GM12865 (cell line): ENCODE data around the gene CDH15.

Source experiments
- DNase-seq: peaks from one replicate; pipeline ENCODE4 v3.0.0; 2010; ENCODE audit warnings: low read depth
- H3K4me3 ChIP-seq: 2 replicates; pipeline ENCODE4 v1.5.1; 2011; ENCODE audit warnings: mild to moderate bottlenecking, low read depth, low read length, control low read depth
- CTCF ChIP-seq: IDR thresholded peaks from 2 replicates; pipeline ENCODE4 v1.5.1; 2011; ENCODE audit warnings: low read length, control low read depth, low read depth, inconsistent platforms; ENCODE audit not compliant: insufficient read depth; ENCODE audit errors: missing control alignments

The CDH15 gene

GRCh38 chr16:89207993-89208392, 36.4 kb downstream of the CDH15 start:
- TF ChIP-seq CTCF: no peak
- no peak overlapping the region for H3K4me3 ChIP-seq
- no peak for DNase-seq

DNA sequence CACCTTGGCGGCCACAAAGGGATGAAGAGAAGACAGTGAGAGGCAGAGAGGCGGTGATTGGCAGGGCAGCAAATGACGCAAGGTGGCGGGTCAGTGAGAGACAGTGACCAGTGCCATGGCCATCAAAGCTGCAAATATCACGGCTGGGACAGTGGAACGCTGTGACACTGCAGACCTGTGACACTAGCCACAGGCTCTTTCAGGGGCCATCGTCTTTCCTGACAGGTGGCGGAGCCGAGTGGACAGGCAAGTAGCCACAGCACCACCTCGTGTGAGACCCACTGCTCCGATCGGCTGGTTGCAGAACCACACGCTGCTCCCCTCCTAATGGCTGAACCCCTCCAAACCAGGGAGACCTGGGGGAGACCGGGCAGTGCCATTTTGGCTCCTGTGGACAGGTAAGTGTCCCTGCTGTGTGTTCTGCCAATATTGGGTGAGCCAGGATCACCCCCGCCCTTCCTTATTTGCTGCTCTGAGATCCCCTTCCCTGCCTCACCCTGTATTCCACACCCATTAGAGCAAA, 38.0 kb downstream of the CDH15 start:
- no peak overlapping the region for H3K4me3 ChIP-seq
- no peak for DNase-seq
- no peak for TF ChIP-seq CTCF

DNA sequence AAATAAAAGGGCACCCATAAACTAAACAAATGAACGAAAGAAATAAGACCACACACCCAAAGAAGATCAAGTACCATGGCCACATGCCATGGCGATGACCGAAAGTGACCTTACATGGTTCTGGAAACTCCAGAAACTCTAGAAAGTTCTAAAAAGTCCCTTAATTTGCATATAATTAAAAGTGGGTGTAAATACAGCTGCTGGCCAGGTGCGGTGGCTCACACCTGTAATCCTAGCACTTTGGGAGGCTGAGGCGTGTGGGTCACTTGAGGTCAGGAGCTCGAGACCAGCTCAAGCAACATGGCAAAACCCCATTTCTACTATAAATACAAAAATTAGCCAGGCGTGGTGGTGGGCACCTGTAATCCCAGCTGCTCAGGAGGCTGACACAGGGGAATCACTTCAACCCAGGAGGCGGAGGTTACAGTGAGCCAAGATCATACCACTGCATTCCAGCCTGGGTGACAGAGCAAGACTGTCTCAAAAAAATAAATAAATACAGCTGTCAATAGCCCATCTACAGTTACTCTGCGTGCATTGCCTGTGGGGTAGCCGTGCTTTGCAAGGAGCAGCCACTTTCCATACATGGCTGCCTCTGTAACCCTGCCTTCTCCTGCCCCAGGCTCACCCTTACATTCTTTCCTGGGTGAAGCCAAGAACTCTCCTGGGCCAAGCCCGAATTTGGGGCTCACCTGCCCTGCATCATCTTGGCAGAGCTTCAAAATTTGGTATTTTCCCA, 38.8 kb downstream of the CDH15 start:
- H3K4me3 ChIP-seq: no peak overlapping the region
- DNase-seq: no peak
- no peak for TF ChIP-seq CTCF

DNA sequence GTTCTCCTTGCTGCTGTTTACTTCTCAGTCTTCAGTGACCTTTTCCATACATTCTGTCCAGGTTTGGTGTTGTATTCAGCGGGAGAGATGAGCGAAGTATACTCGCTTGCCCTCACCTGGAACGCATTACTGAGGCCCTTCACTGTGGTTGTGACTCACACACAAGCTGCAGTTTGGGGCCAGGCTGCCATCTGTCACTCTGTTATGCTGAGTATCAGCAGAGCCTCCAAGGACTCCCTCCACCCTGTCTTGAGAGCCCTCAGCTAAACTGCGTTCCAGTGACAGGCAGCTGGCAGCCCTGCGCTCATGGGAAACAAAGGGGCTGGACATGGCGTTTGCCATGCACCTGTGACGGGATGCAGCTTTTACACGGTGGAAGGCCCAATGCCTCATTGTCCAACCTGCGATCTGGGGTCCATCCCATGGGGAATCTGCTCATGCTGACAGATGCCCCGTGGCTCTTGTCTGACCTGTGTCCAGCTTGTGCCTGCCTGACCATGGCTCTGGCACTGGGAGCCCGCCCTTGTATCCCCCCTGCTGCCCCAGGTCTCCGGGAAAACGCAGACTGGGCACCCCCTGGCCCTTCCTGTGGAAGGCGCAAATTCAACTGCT, 39.5 kb downstream of the CDH15 start:
- H3K4me3 ChIP-seq: no peak overlapping the region

GRCh38 chr16:89216315-89217137, 45.0 kb downstream of the CDH15 start:
- DNase-seq: peak; percentile 84
- peak; percentile 75 for TF ChIP-seq CTCF

More for the DNA sequence above, 39.5 kb downstream of the CDH15 start:
- TF ChIP-seq CTCF: no peak
- DNase-seq: no peak

GRCh38 chr16:89217138-89217387, 45.5 kb downstream of the CDH15 start:
- DNase-seq: no peak
- no peak for TF ChIP-seq CTCF
- peak overlapping the region; percentile 73 for H3K4me3 ChIP-seq

More at GRCh38 chr16:89216315-89217137, 45.0 kb downstream of the CDH15 start:
- H3K4me3 ChIP-seq: peak overlapping the region; percentile 73
